ENCODE measurements around the gene CHCT1. TPM values are rescaled to one million over a fixed set of nuclear protein-coding genes. Genes with fewer than 3 reads are reported as not detected.

Gene CHCT1
- total RNA-seq, 4 donors from 2014 or later, result not detected

- no peak for TF ChIP-seq POLR2A (IDR thresholded peaks at IDR 0.05)
- no peak for TF ChIP-seq CTCF (IDR thresholded peaks at IDR 0.05)
- 83 to 88% methylated on average over 3 of the region's 3 CpGs for WGBS, 2 donors
These were observed 25.9 kb upstream of the CHCT1 start for GRCh38 chr17:60396412-60396811.

GRCh38 chr17:60398227-60398959, 23.9 kb upstream of the CHCT1 start:
- no peak overlapping the region for H3K4me3 ChIP-seq (ENCODE audit: low read depth, poor library complexity, severe bottlenecking)
- TF ChIP-seq POLR2A (IDR thresholded peaks at IDR 0.05) (no peak), CTCF (IDR thresholded peaks at IDR 0.05) (no peak)
- intact Hi-C loops (cut with DNase I; ENCODE audit: low total_unique reads), result no loop called here
- 72 to 76% methylated on average over 3 of the region's 3 CpGs for WGBS, 2 donors
- no peak for DNase-seq (ENCODE audit: low spot score in 2 of 2)

More at GRCh38 chr17:60396412-60396811, 25.9 kb upstream of the CHCT1 start:
- DNase-seq (ENCODE audit: low spot score in 2 of 2), result no peak
- H3K4me3 ChIP-seq (ENCODE audit: low read depth, poor library complexity, severe bottlenecking), result no peak overlapping the region
- intact Hi-C loops (cut with DNase I; ENCODE audit: low total_unique reads), result no loop called here

GRCh38 chr17:60401819-60402218, 20.5 kb upstream of the CHCT1 start:
- TF ChIP-seq POLR2A (IDR thresholded peaks at IDR 0.05) (no peak), CTCF (IDR thresholded peaks at IDR 0.05) (no peak)
- no peak overlapping the region for H3K4me3 ChIP-seq (ENCODE audit: low read depth, poor library complexity, severe bottlenecking)
- DNase-seq (ENCODE audit: low spot score in 2 of 2), result no peak
- intact Hi-C loops (cut with DNase I; ENCODE audit: low total_unique reads), result no loop called here

- H3K4me3 ChIP-seq (ENCODE audit: low read depth, poor library complexity, severe bottlenecking), result no peak overlapping the region
- TF ChIP-seq POLR2A (IDR thresholded peaks at IDR 0.05) (no peak), CTCF (IDR thresholded peaks at IDR 0.05) (no peak)
- DNase-seq (ENCODE audit: low spot score in 2 of 2), result peak in 1 of 2 donors; percentile 31
- 83 to 88% methylated on average over 3 of the region's 3 CpGs for WGBS, 2 donors
- intact Hi-C loops (cut with DNase I; ENCODE audit: low total_unique reads), result no loop called here
These were observed 18.8 kb upstream of the CHCT1 start for GRCh38 chr17:60403523-60403810.

GRCh38 chr17:60403962-60404361, 18.3 kb upstream of the CHCT1 start:
- intact Hi-C loops (cut with DNase I; ENCODE audit: low total_unique reads), result no loop called here

More at GRCh38 chr17:60403962-60404361, 18.3 kb upstream of the CHCT1 start:
- no peak for DNase-seq (ENCODE audit: low spot score in 2 of 2)
- WGBS, 2 donors, result 75 to 88% methylated on average over 6 of the region's 6 CpGs
- no peak overlapping the region for H3K4me3 ChIP-seq (ENCODE audit: low read depth, poor library complexity, severe bottlenecking)
- TF ChIP-seq CTCF (IDR thresholded peaks at IDR 0.05) (no peak), POLR2A (IDR thresholded peaks at IDR 0.05) (no peak)

All from lower leg skin (tissue), 4 donors.